H1 (cell line): ENCODE measurements around the gene RRP1B. TPM values are rescaled to one million over a fixed set of nuclear protein-coding genes. Genes with fewer than 3 reads are reported as not detected.

ENCODE experiments used
- BCL11A ChIP-seq, 2 experiments: IDR thresholded peaks; one replicate each; pipeline ENCODE4 v1.6.1; 2011; ENCODE audit warnings: low read depth in 2 of 2, low read length in 2 of 2, mild to moderate bottlenecking in 2 of 2
- HDAC2 ChIP-seq, 2 experiments: fragments of 300-600 bp in 1 of 2; sonication (generic) in 1 of 2; IDR thresholded peaks; 2 replicates each; pipeline ENCODE4 v1.6.1; 2011 to 2012; ENCODE audit warnings: low read depth in 2 of 2, low read length in 2 of 2, mild to moderate bottlenecking in 2 of 2, moderate library complexity in 2 of 2, borderline replicate concordance in 1 of 2, inconsistent platforms in 1 of 2
- HDAC6 ChIP-seq: IDR thresholded peaks from one replicate; pipeline ENCODE4 v1.7.1; 2012; ENCODE audit warnings: low read depth, mild to moderate bottlenecking, inconsistent platforms, low read length, moderate library complexity
- KDM4A ChIP-seq: IDR thresholded peaks from one replicate; pipeline ENCODE4 v1.7.1; 2012; ENCODE audit warnings: low read depth, mild to moderate bottlenecking, moderate library complexity, low read length, inconsistent platforms; ENCODE audit not compliant: severe bottlenecking
- RAD21 ChIP-seq, 2 experiments: IDR thresholded peaks in 1 of 2; conservative IDR thresholded peaks in 1 of 2; 2 replicates each; pipeline ENCODE4 v1.6.1; 2011; ENCODE audit warnings: low read depth in 2 of 2, low read length in 2 of 2, improper control_type of control experiment in 1 of 2, inconsistent platforms in 1 of 2, mild to moderate bottlenecking in 1 of 2, moderate library complexity in 1 of 2
- TBP ChIP-seq: IDR thresholded peaks from 2 replicates; pipeline ENCODE4 v1.6.1; 2011; ENCODE audit warnings: low read depth, low read length, improper control_type of control experiment
- polyA plus RNA-seq, 7 experiments: library from polyadenylated mRNA; depleted of rRNA in 3 of 7; stranded (reverse) in 5 of 7; unstranded in 2 of 7; fragments of >200 nt in 5 of 7; fragments of 200-250 nt in 2 of 7; gene quantifications; 1 replicate in 5 of 7; 2 replicates in 1 of 7; 4 replicates in 1 of 7; pipeline versions ENCODE4 v1.2.1 to v1.2.3, GENCODE V29; 2011 to 2013; ENCODE audit warnings: missing spikeins in 2 of 7, mixed read lengths in 2 of 7
- total RNA-seq: library from RNA; stranded (reverse); fragmentation: NEBNext Ultra II Directional; extraction: Animal tissue kit (Norgen Biotek cat#: 25700); gene quantifications from 2 replicates; pipeline ENCODE4 v1.2.1, GENCODE V29; 2021
- TF ChIP-seq, protein P1 (sequence below): IDR thresholded peaks from 2 replicates; pipeline ENCODE4 v1.6.1; 2011; ENCODE audit warnings: low read depth, mild to moderate bottlenecking, low read length; ENCODE audit not compliant: insufficient read depth

Gene RRP1B
- total and polyA plus RNA-seq, 2 of the 8 experiments (the other 6 are each of a cell fraction or from before 2014, with no cell fraction given) = 25.8 to 97.3 TPM

DNA sequence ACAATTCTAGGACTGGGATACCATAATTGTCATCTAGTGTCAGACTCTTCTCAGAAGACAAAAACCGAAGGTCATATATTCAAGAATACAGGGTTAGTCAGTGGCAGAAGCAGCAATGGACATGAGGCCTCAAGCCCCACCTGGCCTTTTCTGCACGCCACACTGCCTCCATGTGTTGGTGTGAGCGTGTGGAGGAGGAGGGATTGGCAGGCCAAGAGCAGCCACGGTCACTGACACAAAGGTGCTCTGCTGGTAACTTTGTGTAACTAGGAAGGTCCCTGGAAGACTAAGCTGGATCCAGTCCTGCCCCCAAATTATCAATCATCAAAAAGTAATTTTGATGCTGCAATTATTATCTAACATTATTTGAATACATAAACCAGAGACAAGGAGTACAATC lies 35.0 kb upstream of the RRP1B start (continued):
- no peak for TF ChIP-seq HDAC6
- no peak for TF ChIP-seq HDAC2 (IDR thresholded peaks at IDR 0.05; ENCODE audit: borderline replicate concordance in 1 of 2, low read depth in 2 of 2, low read length in 2 of 2)
- TF ChIP-seq BCL11A (IDR thresholded peaks at IDR 0.05; ENCODE audit: low read depth in 2 of 2, low read length in 2 of 2) = no peak
- no peak for TF ChIP-seq TBP
- TF ChIP-seq, protein P1, sequence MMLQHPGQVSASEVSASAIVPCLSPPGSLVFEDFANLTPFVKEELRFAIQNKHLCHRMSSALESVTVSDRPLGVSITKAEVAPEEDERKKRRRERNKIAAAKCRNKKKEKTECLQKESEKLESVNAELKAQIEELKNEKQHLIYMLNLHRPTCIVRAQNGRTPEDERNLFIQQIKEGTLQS = no peak
- no peak for TF ChIP-seq KDM4A
- TF ChIP-seq RAD21 (IDR thresholded peaks at IDR 0.05 in 1 of 2, conservative IDR thresholded peaks at IDR 0.05 in 1 of 2; ENCODE audit: low read depth in 2 of 2, low read length in 2 of 2) = peak in 1 of 2 experiments; percentile 17; a peak in 1 of 4 replicates
